UCSD-AML1 (cell line): ENCODE data around the gene MDFIC.

Source experiments
- DNase-seq: peaks from one replicate; lab custom pipeline; 2025; ENCODE audit not compliant: unreplicated experiment; lab: John Stamatoyannopoulos, UW

MDFIC gene

GRCh38 chr7:115034515-115034914 is 112.6 kb downstream of the MDFIC start:
- no peak for DNase-seq

GRCh38 chr7:115037128-115037802 is 115.4 kb downstream of the MDFIC start:
- no peak for DNase-seq

DNA sequence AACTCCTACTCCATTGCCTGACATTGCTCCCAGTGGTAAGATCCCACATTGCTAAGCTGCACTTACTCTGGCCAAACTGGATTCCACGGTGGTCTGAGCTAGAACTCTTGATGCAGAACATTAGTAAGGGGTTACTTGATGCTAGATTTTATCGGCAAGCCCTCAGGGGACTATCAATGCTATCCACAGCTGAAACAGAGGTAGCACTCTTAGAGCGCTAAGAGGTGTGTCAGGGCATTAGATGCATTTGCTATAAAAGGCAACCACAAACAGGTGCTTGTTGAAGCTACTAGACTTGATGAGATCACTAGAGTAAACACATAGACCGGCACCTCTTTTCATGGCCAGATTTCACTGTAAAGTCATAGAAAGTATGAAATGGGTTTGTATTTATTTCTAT is 116.3 kb downstream of the MDFIC start:
- no peak for DNase-seq

GRCh38 chr7:115040057-115040456 is 118.2 kb downstream of the MDFIC start:
- DNase-seq, result no peak

DNA sequence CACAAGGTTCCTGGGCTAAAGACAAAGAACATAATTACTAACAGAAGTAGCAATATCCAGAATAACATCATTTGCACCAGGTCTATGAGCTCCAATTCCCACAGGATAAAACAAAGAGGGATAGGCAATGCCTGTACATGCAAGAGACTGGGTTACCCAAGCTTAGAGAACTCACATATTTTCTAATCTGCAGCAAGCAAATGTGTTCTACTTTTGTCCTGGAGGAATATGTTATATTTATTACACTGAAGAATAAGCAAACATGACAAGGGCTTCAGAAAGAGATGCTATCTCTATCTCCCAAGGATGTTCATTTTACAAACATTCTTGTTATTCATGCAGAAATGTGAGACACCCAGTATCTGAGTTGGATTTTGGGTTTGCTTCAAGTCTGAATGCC is 118.6 kb downstream of the MDFIC start:
- no peak for DNase-seq

DNA sequence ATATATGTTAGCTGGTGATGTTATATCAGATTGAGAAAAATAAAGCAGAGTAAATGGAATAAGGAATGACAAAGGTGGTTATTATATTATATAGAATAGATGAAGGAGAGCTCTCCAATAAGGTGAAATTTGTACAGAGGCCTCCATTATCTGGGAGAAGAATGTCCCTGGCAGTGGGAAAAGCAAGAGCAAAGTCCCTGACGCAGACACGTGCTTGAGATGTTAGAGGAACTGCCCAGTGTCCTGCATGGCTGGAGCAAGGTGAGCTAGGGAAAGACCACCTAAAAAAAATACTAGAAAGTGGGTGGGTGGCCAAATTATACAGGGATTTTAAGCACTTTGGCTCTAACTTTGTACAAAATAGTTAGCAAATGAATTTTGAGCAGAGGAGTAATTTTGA is 120.7 kb downstream of the MDFIC start:
- DNase-seq, result no peak

DNA sequence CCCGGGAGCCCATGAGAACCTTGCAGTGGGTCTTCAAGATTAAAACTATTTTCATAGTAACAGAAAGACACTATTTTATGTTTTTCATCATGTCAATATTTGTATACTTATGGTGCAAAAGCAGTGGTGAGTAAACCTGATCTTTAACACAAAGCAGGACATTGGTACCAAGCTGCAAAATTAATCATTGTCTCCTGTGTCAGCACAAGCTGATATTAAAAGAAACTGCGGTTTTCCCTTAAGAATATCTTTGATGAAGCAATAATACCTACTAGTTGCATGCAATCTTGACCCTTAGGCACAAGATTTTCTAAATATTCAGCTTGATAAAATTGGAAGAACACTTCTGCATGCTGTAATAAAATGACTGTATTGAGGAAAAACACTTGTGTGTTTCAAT is 121.7 kb downstream of the MDFIC start:
- no peak for DNase-seq

DNA sequence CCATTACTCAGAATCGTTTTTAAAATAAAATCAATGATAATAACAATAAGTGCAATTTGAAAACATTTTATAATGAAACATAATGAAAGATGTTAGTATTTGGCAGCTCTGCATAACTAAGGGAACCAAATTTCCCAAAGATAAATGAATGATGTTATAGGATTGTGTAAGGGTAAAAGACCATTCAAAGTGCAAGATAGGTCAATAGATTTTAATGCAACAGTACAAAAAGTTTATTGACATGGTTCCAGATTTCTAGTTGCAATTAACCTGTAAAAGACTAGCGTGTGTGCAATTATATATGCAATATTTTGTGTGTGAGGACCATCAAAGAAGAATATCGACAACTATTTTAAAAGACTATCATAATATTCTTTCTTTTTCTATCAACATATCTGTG is 122.3 kb downstream of the MDFIC start:
- no peak for DNase-seq

- no peak for DNase-seq
Observed at GRCh38 chr7:115047958-115048720, 126.2 kb downstream of the MDFIC start.

DNA sequence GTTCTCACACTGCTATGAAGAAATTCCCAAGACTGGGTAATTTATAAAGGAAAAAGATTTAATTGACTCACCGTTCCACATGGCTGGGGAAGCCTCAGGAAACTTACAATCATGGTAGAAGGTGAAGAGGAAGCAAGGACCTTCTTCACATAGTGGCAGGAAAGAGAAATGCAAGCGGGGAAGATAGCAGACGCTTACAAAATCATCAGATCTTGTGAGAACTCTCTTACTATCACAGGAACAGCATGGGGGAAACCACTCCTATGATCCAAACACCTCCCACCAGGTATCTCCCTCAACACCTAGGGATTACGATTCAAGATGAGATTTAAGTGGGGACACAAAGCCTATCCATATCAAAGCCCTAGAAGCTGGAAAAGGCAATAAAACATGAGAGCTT is 130.8 kb downstream of the MDFIC start:
- no peak for DNase-seq

DNA sequence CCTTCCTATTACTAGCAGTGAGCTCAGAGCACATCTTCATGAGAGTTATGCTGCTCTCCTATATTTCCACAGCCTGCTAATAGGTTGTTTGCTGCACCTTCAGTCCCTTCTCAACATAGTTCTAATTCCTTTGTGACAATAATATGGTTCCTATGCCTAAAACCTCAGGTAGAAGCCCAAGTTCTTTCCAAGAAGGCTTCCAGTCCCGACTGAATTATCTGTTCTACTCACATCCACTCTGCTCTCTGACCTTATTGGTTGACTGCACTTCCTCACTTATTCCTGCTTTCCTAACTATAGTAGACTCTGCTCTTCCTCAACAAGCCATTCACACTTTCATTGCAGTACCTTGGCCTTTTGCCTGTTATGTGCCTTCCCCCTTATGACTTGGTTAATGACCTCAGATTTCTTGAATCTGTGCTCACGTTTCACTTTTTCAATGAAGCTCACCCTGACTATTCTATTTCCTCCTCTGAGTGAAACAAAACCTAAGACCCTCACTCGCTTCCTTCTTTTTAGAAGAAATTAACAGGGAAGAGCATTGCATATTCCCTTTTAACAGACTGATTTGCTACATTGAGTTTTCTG is 132.7 kb downstream of the MDFIC start:
- no peak for DNase-seq

DNA sequence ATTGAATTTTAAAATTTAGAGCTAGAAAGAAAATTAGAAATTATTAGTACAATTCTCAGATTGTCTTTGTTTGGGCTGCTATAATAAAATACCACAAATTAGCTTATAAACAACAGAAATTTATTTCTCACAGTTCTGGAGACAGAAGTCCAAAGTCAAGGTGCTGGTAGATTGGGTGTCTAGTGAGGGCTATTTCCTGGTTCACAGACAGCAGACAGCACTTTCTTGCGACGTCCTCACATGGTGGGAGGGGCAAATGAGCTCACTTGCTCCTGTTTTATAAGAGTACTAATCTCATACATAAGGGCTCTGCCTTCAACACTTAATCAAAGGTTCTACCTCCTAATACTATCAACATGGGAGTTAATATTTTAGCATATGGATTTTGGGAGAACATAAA is 134.1 kb downstream of the MDFIC start:
- no peak for DNase-seq

DNA sequence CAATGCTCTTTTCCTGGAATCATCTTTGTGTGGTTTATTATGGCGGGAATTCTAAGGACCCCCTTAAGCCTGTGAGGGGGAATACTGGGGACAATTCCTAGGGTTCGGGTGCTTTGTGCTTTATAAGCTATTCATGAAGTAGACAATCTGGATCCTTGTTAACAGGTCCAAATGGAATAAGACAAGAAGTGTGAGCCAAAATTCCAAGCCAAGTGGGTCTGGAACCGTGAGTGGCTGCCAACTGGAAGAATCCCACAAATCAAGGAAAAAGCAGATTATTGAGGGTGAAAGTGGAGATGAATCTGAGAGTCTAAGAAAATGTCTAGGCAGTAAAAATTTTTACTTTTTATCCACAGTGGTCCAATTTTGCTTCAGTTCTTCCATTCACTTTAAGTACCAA is 136.8 kb downstream of the MDFIC start:
- no peak for DNase-seq

- DNase-seq, result no peak
Observed at GRCh38 chr7:115059321-115059720, 137.4 kb downstream of the MDFIC start.

DNA sequence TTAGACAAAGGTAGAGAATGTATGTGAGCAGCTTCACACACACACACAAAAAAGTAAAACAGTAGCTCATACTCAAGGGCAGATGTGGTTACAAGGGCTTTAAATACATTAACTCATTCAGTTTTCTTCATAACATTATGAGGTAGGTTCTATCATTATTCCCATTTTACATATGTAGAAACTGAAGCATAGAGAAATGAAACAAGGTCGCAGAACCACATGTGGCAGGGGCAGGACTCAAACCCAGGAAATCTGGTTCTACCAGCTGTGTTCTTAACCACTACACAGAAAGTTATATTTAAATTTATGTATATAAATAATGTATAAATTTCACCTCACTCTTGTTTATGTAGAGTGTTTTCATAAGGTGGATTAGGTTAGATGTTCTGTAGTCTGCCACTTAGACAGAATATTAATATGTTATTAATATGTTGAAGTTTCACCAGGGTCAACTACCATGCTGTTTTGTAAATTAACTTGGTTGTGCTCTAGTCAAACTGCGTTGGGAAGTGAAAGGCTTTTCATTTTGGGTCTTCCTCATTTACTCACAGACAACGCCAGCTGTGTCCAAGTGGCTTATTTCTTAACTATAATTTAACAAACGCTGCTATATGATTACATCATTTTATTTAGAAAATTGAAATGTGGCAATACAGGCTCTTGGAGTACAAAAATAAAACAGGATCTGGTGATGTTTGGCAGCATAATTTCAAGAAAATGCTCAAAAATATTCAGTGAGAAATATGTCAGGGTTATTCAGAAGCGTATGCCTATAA is 138.4 kb downstream of the MDFIC start:
- DNase-seq, result no peak

- DNase-seq, result no peak
Observed at GRCh38 chr7:115066050-115066449, 144.2 kb downstream of the MDFIC start.

DNA sequence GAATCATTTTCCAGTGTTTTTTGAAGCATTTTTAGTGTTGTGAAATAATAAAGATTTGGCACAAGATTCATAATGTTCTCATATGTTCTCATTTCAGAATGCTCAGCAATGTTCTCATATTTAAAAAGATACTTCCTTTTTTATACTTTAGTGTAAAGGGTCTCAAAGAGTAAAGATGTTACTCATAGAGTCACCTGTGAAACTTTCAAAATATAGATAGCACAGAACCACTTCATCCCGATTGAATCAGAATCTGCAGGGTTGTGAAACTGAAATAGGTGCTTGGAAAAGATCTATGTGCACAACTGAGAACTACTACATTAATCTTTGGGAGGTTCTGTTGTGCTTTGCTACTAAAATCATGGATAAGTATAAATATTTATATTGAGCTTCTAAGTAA is 144.7 kb downstream of the MDFIC start:
- DNase-seq, result no peak

DNA sequence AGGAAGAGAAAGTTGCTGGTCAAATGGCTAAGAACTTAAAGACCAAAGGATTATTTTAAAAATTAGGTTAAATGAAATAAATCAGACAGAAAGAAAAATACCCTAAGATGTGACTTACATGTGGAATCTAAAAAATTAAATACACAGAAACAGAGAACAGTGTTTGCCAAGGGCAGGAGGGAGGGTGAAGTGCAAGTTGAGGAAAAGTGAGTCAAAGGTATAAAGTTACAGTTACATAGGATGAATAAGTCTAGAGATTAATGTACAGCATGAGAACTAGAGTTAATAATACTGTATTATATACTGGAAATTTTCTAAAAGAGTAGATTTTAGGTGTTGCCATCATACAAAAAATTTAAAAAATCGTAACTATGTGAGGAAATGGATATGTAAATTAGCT is 146.3 kb downstream of the MDFIC start:
- no peak for DNase-seq
